HG02943 (cell line): ENCODE measurements around the gene IL3.

Experiments used
- ATAC-seq: cut with Tn5 transposase; IDR thresholded peaks from one replicate; pipeline ENCODE4 v1.9.1; 2021; ENCODE audit warnings: mild to moderate bottlenecking, low read depth, moderate library complexity; ENCODE audit not compliant: unreplicated experiment

Gene IL3

DNA sequence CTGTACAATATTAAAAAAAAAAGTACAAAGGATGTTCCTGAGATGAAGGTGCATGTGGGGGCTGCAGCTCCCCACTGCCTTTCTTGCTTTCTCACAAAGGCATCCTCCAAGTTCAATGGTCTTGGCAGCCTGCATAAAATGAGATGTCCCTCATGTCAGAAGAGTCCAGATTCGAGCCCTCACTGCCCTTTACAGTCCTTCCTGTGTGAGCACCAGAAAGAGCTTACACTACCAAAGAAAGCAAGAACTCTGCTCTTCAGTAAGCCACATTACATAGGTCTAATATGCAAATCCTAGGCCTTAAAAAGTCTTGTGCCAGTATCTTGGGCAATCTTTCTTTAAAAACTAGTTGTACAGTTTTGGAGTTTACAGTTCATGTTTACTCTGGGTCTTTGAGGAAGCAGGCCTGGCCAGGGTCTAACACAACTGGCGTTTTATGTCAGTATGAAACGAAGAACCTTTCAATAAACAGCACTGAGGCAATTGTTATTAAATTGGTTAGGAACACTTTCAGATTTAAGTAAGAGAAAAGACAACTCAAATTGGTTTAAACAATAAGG lies 49.1 kb downstream of the IL3 start:
- ATAC-seq = no peak

DNA sequence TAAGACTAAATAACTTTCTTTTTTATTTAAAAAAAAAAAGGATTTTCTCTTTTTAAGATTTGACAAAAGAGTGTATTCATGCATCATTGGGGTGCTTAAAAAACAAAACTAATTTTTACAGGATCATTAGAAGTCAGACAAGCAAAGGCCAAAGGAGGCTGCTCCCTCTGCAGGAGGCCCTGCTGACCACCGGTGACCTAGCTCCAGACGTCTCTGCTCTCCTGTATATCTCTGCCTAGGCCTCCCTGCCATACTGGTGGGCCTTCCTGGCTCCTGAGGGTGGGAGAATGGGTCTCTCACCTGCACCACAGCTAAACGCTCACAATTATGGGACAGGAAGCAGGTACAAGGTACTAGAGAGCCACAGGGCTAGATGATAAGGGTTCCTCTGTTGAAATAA lies 49.7 kb downstream of the IL3 start:
- no peak for ATAC-seq

DNA sequence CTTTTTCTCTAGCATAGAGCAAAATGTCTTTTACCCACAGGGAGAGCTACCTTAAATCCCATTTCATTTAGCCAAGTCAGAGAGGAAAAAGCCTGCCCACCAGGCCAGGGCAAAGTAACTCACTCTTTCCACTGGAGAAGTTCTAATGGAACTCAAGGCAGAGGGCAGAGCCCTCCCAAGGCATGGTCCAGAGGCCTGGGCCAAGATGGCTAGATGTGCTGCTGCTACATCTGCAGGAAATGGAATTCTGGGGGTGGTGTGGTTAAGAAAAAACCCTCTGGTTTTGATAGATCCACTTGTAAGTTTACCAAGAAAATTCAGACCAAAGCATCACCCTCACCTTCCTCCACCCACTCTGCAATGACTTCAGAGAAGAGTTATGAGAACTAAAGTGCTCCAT lies 50.5 kb downstream of the IL3 start:
- no peak for ATAC-seq

DNA sequence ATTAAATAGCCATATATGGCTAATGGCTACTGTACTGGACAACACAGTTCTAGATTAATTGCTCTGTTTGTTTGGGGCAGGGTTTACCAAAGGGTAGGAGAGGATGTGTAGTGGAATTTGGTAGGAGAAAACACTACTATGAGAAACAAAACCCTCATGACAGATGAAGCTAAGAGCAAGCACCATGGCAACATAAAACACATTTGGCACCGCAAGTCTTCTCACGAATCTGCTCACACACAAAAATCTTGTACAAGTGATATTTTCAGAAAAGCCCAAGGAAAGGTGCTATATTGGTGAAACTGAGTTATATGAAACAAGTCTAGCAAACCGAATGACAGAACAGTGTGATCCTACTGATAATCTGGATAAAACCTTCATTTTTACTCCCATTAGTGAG lies 51.7 kb downstream of the IL3 start:
- no peak for ATAC-seq
